Loucy (cell line): ENCODE results near the gene ANTXR2.

Experiments used
- CTCF ChIP-seq: fragments of 200-600 bp; sonication (generic); conservative IDR thresholded peaks from 2 replicates; pipeline ENCODE4 v1.5.1; 2014; ENCODE audit warnings: mild to moderate bottlenecking, antibody characterized with exemption, low read length
- EZH2phosphoT487 ChIP-seq: fragments of 200-600 bp; IDR thresholded peaks from 2 replicates; pipeline ENCODE4 v1.6.1; 2018; ENCODE audit warnings: antibody characterized with exemption, mild to moderate bottlenecking, moderate library complexity, borderline replicate concordance

- TF ChIP-seq CTCF (no peak), EZH2phosphoT487 (no peak)
These were observed 10.5 kb downstream of the ANTXR2 start for GRCh38 chr4:80062527-80062926.
